Transverse colon (tissue), 4 donors: ENCODE measurements around the gene MTG2. TPM values are rescaled to one million over a fixed set of nuclear protein-coding genes. Genes with fewer than 3 reads are reported as not detected.
A peak's percentile ranks its signal among the peaks of the same experiment; 100 is the strongest.

Source experiments
- DNase-seq: peaks from one replicate; pipeline ENCODE4 v3.0.0-alpha.2; 2019
- H3K27ac ChIP-seq, 4 donors: fragments of 200-600 bp; sonication (generic); 2 replicates each; pipeline ENCODE4 v1.5.1; 2016 to 2018; ENCODE audit warnings: inconsistent platforms in 4 of 4
- H3K27me3 ChIP-seq: fragments of 200-600 bp; sonication (generic); 2 replicates; pipeline ENCODE4 v1.5.1; 2017; ENCODE audit warnings: inconsistent platforms
- H3K36me3 ChIP-seq, 4 donors: fragments of 200-600 bp; sonication (generic); 2 replicates each; pipeline ENCODE4 v1.5.1; 2017 to 2019; ENCODE audit warnings: inconsistent platforms in 4 of 4
- H3K4me1 ChIP-seq, 4 donors: fragments of 200-600 bp; sonication (generic); 2 replicates each; pipeline ENCODE4 v1.5.1; 2017 to 2020; ENCODE audit warnings: inconsistent platforms in 4 of 4
- H3K4me3 ChIP-seq, 4 donors: fragments of 200-600 bp; sonication (generic); 1 replicate in 1 of 4; 2 replicates in 3 of 4; pipeline versions ENCODE4 v1.5.1 to v1.6.1; 2017 to 2019; ENCODE audit warnings: inconsistent platforms in 4 of 4
- H3K9me3 ChIP-seq, 2 donors: fragments of 200-600 bp; sonication (generic); 2 replicates each; pipeline ENCODE4 v1.5.1; 2017 to 2019; ENCODE audit warnings: inconsistent platforms in 2 of 2
- EP300 ChIP-seq: sonication (generic); formaldehyde crosslinking; IDR thresholded peaks from one replicate; pipeline ENCODE4 v1.6.1; 2017; ENCODE audit warnings: antibody characterized with exemption, low read depth
- POLR2A ChIP-seq: fragments of 450-650 bp; IDR thresholded peaks from one replicate; pipeline ENCODE4 v1.6.1; 2016; ENCODE audit warnings: antibody characterized with exemption, mild to moderate bottlenecking, moderate library complexity
- POLR2AphosphoS5 ChIP-seq, 3 donors: sonication (generic); formaldehyde crosslinking; IDR thresholded peaks; one replicate each; pipeline ENCODE4 v1.6.1; 2016; ENCODE audit warnings: antibody characterized with exemption in 3 of 3
- WGBS, 2 donors: methylation state at CpG; one replicate each; pipeline ENCODE4 v1.1.5; 2018; ENCODE audit warnings: low coverage in 1 of 2; 5-methylcytosine and 5-hydroxymethylcytosine counted together
- in situ Hi-C, 4 donors: fragments of 200-750 bp; cut with MboI; loops; one replicate each; pipeline versions ENCODE4 v1.15.0 to v1.15.1; 2017; ENCODE audit warnings: low sequenced_read_pairs in 3 of 4, low pct_ligation_motif_present in 1 of 4, low pct_unique_long_range_greater_than_20kb in 1 of 4
- intact Hi-C: fragments of 100-400 bp; cut with DNase I; formaldehyde crosslinking; loops from one replicate; pipeline ENCODE4 v1.15.1; 2023; ENCODE audit warnings: low total_unique reads
- total RNA-seq, 4 donors: library from RNA; depleted of rRNA; stranded (reverse); fragments of >200 nt; gene quantifications; one replicate each; pipeline ENCODE4 v1.1.0, GENCODE V29; 2016
- TF ChIP-seq, protein P1 (sequence below), 5 experiments: fragments of 200-600 bp in 3 of 5; fragments of 450-650 bp in 2 of 5; sonication (generic) in 3 of 5; IDR thresholded peaks; 1 replicate in 2 of 5; 2 replicates in 3 of 5; pipeline ENCODE4 v1.5.1; 2016 to 2017; ENCODE audit warnings: antibody characterized with exemption in 5 of 5, inconsistent platforms in 3 of 5, mild to moderate bottlenecking in 2 of 5, moderate library complexity in 1 of 5

MTG2 gene
- total RNA-seq, 4 donors from 2014 or later, result 9.8 to 58.0 (median 23.1) TPM

DNA sequence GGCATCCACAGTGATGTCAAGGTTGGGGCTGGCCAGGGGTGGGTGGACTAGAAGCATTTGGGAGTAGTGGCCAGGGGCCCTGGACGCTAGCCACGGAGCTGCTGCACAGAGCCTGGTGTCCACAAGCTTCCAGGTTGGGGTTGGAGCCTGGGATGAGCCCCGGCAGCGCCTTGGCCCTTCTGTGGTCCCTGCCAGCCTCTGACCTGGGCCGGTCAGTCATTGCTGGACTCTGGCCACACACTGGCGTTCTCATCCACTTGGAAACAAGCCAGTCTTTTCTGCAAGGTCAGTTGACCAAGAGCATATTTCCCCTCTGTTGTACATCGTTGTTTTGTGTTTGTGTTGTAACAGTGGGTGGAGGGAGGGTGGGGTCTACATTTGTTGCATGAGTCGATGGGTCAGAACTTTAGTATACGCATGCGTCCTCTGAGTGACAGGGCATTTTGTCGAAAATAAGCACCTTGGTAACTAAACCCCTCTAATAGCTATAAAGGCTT, 48.0 kb upstream of the MTG2 start:
- H3K27ac ChIP-seq, result peak overlapping the region in 3 of 4 donors; percentile 7 to 44 (median 23)
- H3K27me3 ChIP-seq, result no peaks in the 10 kb centered on the region
- intact Hi-C loops, result loop anchor here (1.0 to 5.0 kb wide), 3 partner anchors 29 to 112 kb away; no protein-coding TSS in a partner anchor
- H3K9me3 ChIP-seq, result no peaks in the 10 kb centered on the region
- H3K4me3 ChIP-seq, result no peak overlapping the region
- in situ Hi-C loops, result loop anchor here in 1 of 4 donors (5.0 kb wide), 1 partner anchor 122 kb away; no protein-coding TSS in a partner anchor
- WGBS, 2 donors, result 68% methylated on average over 11 of the region's 11 CpGs; no CpG with 5 or more reads in 1 of the 2 donors
- H3K4me1 ChIP-seq, result peaks cover 0 to 7% (median 0%) of the 10 kb centered on the region in 4 donors
- no peak for DNase-seq
- no peak for TF ChIP-seq POLR2AphosphoS5 (IDR thresholded peaks at IDR 0.05)
- TF ChIP-seq EP300, result no peak
- TF ChIP-seq, protein P1, sequence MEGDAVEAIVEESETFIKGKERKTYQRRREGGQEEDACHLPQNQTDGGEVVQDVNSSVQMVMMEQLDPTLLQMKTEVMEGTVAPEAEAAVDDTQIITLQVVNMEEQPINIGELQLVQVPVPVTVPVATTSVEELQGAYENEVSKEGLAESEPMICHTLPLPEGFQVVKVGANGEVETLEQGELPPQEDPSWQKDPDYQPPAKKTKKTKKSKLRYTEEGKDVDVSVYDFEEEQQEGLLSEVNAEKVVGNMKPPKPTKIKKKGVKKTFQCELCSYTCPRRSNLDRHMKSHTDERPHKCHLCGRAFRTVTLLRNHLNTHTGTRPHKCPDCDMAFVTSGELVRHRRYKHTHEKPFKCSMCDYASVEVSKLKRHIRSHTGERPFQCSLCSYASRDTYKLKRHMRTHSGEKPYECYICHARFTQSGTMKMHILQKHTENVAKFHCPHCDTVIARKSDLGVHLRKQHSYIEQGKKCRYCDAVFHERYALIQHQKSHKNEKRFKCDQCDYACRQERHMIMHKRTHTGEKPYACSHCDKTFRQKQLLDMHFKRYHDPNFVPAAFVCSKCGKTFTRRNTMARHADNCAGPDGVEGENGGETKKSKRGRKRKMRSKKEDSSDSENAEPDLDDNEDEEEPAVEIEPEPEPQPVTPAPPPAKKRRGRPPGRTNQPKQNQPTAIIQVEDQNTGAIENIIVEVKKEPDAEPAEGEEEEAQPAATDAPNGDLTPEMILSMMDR (IDR thresholded peaks at IDR 0.05), result no peak
- TF ChIP-seq POLR2A, result no peak
- peaks cover 0 to 68% (median 27%) of the 10 kb centered on the region in 4 donors for H3K36me3 ChIP-seq

DNA sequence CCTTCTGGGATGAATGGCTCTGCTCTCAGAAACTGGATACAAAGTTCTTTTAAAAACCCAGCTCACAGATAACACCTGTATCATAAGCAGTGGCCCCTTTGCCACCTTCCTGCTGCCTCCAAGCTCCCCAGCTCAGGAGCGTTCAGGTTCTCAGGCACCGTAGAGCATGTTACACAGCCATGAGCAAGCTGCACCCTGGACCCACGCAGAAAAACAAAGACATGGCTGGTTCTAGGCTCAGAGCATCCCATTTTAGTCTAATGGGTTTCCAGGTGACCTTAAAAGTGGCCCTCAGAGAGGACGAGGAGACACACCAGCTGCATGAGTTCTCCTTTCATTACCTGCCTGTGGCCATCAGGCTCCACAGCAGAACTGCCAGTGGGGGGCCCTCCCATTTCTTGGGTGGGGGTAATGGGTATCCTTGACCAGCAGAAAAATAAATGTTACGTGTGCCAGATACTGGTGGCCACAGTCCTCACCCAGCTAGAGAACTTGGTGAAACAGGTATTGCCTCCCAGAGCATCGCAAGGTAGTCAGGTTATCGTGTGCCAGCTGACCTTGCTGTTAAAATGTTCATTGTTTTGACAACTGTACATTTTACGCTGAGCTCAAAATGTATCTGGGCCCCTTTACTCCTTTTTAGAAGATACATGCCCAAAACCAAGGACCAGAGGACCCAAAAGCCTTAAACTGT, 47.1 kb upstream of the MTG2 start:
- TF ChIP-seq POLR2AphosphoS5 (IDR thresholded peaks at IDR 0.05), result no peak
- no peak for TF ChIP-seq POLR2A
- no peak for TF ChIP-seq EP300
- TF ChIP-seq, protein P1 (IDR thresholded peaks at IDR 0.05), result no peak
- in situ Hi-C loops (loop anchor here in 1 of 4 donors (5.0 kb wide), 1 partner anchor 123 kb away; no protein-coding TSS in a partner anchor), intact Hi-C loops (loop anchor here (1.0 to 5.0 kb wide), 3 partner anchors 30 to 113 kb away; no protein-coding TSS in a partner anchor)
- Histone ChIP-seq H3K36me3 (peaks cover 0 to 63% (median 26%) of the 10 kb centered on the region in 4 donors), H3K27me3 (no peaks in the 10 kb centered on the region), H3K27ac (peak overlapping the region in 1 of 4 donors; percentile 23), H3K4me3 (no peak overlapping the region), H3K4me1 (peaks cover 0 to 8% (median under 1%) of the 10 kb centered on the region in 4 donors), H3K9me3 (no peaks in the 10 kb centered on the region)
- 88 to 100% methylated on average over 3 to 8 of the region's 8 CpGs for WGBS, 2 donors
- DNase-seq, result no peak

DNA sequence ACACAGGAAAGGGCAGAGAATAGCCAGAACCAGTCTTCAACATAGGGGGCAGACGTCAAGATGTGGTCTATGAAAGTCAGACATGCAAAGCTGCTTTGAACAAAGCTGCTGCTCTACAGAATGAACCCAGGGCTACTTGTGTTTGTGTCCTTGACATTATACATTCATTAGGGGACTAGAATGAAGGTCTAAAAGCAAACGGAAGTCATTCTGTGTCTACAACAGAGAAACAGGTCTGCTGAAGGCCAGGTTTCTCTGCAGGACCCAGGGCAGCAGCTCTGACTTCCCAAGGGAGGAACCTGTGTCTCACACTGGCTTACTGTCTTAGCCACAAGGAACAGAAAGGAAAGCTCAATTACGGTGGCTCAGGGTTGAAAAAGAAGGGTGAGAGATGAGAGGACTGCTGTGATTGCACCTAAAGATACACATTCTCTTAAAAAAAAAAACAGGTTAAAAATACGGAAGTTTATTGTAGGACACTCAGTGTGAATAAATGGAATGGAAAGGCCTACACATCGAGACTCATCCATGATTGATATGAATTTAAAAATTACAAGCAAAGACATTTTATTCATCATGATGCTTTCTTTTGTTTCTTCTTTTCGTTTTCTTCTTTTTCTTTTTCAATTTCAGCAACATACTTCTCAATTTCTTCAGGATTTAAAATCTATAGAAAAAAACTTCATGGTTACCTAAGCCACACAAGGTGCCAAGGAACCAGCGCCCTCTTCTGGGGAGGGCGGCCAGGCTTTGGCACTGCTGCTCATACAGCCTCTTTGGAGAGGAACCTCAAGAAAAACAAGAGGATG, 46.3 kb upstream of the MTG2 start:
- in situ Hi-C loops, result loop anchor here in 1 of 4 donors (5.0 kb wide), 1 partner anchor 124 kb away; no protein-coding TSS in a partner anchor
- intact Hi-C loops, result loop anchor here (5.0 kb wide), 2 partner anchors 74 to 114 kb away; no protein-coding TSS in a partner anchor
- Histone ChIP-seq H3K9me3 (no peaks in the 10 kb centered on the region), H3K27ac (no peak overlapping the region), H3K27me3 (no peaks in the 10 kb centered on the region), H3K4me1 (peaks cover 7 to 16% (median 8%) of the 10 kb centered on the region in 4 donors), H3K36me3 (peaks cover 0 to 55% (median 22%) of the 10 kb centered on the region in 4 donors), H3K4me3 (no peak overlapping the region)
- DNase-seq, result peak; percentile 72
- 48 to 76% methylated on average over 4 to 8 of the region's 8 CpGs for WGBS, 2 donors
- TF ChIP-seq POLR2A, result no peak
- TF ChIP-seq EP300, result no peak
- peak in 1 of 3 donors; percentile 16 for TF ChIP-seq POLR2AphosphoS5 (IDR thresholded peaks at IDR 0.05)
- TF ChIP-seq, protein P1 (IDR thresholded peaks at IDR 0.05), result peak; percentile 69 to 78 (median 73)
